Fibroblast of the aortic adventitia (primary cell): Measurements from ENCODE around the gene ZSCAN21. TPM values are rescaled to one million over a fixed set of nuclear protein-coding genes. Genes with fewer than 3 reads are reported as not detected.

Source experiments
- DNase-seq: peaks from one replicate; pipeline ENCODE4 v3.0.0-alpha.2; 2010; ENCODE audit warnings: low read depth
- H3K4me3 ChIP-seq: 2 replicates; pipeline ENCODE4 v1.5.1; 2011; ENCODE audit warnings: low read depth, mild to moderate bottlenecking, control low read depth, low read length, moderate library complexity
- CTCF ChIP-seq: IDR thresholded peaks from 2 replicates; pipeline ENCODE4 v1.5.1; 2011; ENCODE audit warnings: mild to moderate bottlenecking, low read length, control low read depth, inconsistent platforms; ENCODE audit not compliant: insufficient read depth
- total RNA-seq: library from RNA; depleted of rRNA; stranded (reverse); fragments of >200 nt; gene quantifications from 2 replicates; pipeline ENCODE4 v1.2.3, GENCODE V29; 2012; ENCODE audit warnings: low replicate concordance

The ZSCAN21 gene
- total RNA-seq, 1 donor = 9.3 TPM

GRCh38 chr7:100017875-100018274 is 31.7 kb upstream of the ZSCAN21 start:
- DNase-seq = no peak

GRCh38 chr7:100019908-100020307 is 29.7 kb upstream of the ZSCAN21 start:
- H3K4me3 ChIP-seq = no peak overlapping the region
- TF ChIP-seq CTCF = no peak
- DNase-seq = no peak

More at GRCh38 chr7:100017875-100018274, 31.7 kb upstream of the ZSCAN21 start:
- no peak for TF ChIP-seq CTCF
- H3K4me3 ChIP-seq = no peak overlapping the region

GRCh38 chr7:100021297-100021696 is 28.3 kb upstream of the ZSCAN21 start:
- TF ChIP-seq CTCF = no peak
- DNase-seq = no peak
- H3K4me3 ChIP-seq = no peak overlapping the region

- no peak for DNase-seq
- TF ChIP-seq CTCF = no peak
- no peak overlapping the region for H3K4me3 ChIP-seq
Measured at GRCh38 chr7:100022621-100023020, 27.0 kb upstream of the ZSCAN21 start.

GRCh38 chr7:100023526-100023925 is 26.0 kb upstream of the ZSCAN21 start:
- H3K4me3 ChIP-seq = no peak overlapping the region
- no peak for TF ChIP-seq CTCF
- no peak for DNase-seq

- TF ChIP-seq CTCF = no peak
- no peak overlapping the region for H3K4me3 ChIP-seq
- DNase-seq = no peak
Measured at GRCh38 chr7:100024020-100024619, 25.5 kb upstream of the ZSCAN21 start.

GRCh38 chr7:100027197-100027596 is 22.4 kb upstream of the ZSCAN21 start:
- no peak for DNase-seq
- no peak for TF ChIP-seq CTCF
- H3K4me3 ChIP-seq = no peak overlapping the region
